Neural cell (in vitro differentiated cells): Measurements from ENCODE around the gene TBC1D5.

Source experiments
- EP300 ChIP-seq: fragments of 450-650 bp; conservative IDR thresholded peaks from 2 replicates; pipeline ENCODE4 v1.6.1; 2014; ENCODE audit warnings: antibody characterized with exemption, mild to moderate bottlenecking, moderate library complexity; ENCODE audit not compliant: poor library complexity, severe bottlenecking
- EZH2 ChIP-seq: fragments of 200-600, 300-800 bp; shearing (Covaris generic), sonication (generic); IDR thresholded peaks from 2 replicates; pipeline ENCODE4 v1.6.1; 2014; ENCODE audit warnings: antibody characterized with exemption, low read length, borderline replicate concordance, mild to moderate bottlenecking; ENCODE audit not compliant: insufficient read depth, poor library complexity, severe bottlenecking
- POLR2AphosphoS5 ChIP-seq: IDR thresholded peaks from 2 replicates; pipeline ENCODE4 v1.6.1; 2012
- RAD21 ChIP-seq: fragments of 450-650 bp; conservative IDR thresholded peaks from 2 replicates; pipeline ENCODE4 v1.6.1; 2014; ENCODE audit warnings: antibody characterized with exemption, mild to moderate bottlenecking, moderate library complexity
- SMC3 ChIP-seq: fragments of 450-650 bp; conservative IDR thresholded peaks from 2 replicates; pipeline ENCODE4 v1.6.1; 2014; ENCODE audit warnings: antibody characterized with exemption, mild to moderate bottlenecking, moderate library complexity; ENCODE audit not compliant: poor library complexity
- TAF1 ChIP-seq: IDR thresholded peaks from 2 replicates; pipeline ENCODE4 v1.6.1; 2012; ENCODE audit warnings: low read depth
- TF ChIP-seq, protein P1 (sequence below): fragments of 450-650 bp; IDR thresholded peaks from 2 replicates; pipeline ENCODE4 v1.5.1; 2014; ENCODE audit warnings: antibody characterized with exemption, mild to moderate bottlenecking, moderate library complexity; ENCODE audit not compliant: poor library complexity, severe bottlenecking
- TF ChIP-seq, protein P2 (sequence below): IDR thresholded peaks from 2 replicates; pipeline ENCODE4 v1.6.1; 2012; ENCODE audit warnings: borderline replicate concordance

DNA sequence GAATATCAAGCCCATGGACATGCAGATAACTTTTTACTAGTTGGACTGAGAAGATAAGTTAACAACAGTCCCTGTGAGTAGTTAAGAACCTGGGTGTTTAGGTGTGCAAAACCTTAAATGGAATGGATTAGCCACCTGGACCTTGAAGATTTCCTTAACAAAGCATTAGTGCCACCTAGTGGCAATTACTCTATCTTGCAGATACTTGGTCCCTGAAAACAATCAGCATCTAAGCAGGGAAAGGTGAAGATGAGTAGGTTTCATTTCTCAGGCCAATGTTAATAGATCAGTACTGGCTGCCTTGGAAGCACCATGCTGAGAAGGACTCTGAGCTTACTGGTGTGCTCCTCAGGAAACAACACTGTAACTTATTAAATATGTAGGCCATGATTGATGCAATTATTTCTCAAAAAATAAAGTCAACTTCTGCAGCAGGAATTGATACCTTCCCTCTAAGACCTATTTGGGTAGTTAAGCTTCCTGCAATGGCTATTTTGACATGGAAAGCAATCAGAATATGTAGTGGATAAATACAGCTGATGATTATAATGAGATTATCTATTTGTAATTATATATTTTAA is 329.4 kb downstream of the TBC1D5 start:
- TF ChIP-seq POLR2AphosphoS5 (no peak), EZH2 (no peak), RAD21 (peak; percentile 57), TAF1 (no peak), SMC3 (peak; percentile 64), EP300 (no peak)
- TF ChIP-seq, protein P1, sequence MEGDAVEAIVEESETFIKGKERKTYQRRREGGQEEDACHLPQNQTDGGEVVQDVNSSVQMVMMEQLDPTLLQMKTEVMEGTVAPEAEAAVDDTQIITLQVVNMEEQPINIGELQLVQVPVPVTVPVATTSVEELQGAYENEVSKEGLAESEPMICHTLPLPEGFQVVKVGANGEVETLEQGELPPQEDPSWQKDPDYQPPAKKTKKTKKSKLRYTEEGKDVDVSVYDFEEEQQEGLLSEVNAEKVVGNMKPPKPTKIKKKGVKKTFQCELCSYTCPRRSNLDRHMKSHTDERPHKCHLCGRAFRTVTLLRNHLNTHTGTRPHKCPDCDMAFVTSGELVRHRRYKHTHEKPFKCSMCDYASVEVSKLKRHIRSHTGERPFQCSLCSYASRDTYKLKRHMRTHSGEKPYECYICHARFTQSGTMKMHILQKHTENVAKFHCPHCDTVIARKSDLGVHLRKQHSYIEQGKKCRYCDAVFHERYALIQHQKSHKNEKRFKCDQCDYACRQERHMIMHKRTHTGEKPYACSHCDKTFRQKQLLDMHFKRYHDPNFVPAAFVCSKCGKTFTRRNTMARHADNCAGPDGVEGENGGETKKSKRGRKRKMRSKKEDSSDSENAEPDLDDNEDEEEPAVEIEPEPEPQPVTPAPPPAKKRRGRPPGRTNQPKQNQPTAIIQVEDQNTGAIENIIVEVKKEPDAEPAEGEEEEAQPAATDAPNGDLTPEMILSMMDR, result peak; percentile 60
- TF ChIP-seq, protein P2, sequence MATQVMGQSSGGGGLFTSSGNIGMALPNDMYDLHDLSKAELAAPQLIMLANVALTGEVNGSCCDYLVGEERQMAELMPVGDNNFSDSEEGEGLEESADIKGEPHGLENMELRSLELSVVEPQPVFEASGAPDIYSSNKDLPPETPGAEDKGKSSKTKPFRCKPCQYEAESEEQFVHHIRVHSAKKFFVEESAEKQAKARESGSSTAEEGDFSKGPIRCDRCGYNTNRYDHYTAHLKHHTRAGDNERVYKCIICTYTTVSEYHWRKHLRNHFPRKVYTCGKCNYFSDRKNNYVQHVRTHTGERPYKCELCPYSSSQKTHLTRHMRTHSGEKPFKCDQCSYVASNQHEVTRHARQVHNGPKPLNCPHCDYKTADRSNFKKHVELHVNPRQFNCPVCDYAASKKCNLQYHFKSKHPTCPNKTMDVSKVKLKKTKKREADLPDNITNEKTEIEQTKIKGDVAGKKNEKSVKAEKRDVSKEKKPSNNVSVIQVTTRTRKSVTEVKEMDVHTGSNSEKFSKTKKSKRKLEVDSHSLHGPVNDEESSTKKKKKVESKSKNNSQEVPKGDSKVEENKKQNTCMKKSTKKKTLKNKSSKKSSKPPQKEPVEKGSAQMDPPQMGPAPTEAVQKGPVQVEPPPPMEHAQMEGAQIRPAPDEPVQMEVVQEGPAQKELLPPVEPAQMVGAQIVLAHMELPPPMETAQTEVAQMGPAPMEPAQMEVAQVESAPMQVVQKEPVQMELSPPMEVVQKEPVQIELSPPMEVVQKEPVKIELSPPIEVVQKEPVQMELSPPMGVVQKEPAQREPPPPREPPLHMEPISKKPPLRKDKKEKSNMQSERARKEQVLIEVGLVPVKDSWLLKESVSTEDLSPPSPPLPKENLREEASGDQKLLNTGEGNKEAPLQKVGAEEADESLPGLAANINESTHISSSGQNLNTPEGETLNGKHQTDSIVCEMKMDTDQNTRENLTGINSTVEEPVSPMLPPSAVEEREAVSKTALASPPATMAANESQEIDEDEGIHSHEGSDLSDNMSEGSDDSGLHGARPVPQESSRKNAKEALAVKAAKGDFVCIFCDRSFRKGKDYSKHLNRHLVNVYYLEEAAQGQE, result no peak
